ENCODE measurements around the gene CDK10. TPM values are rescaled to one million over a fixed set of nuclear protein-coding genes. Genes with fewer than 3 reads are reported as not detected.
A peak's percentile ranks its signal among the peaks of the same experiment; 100 is the strongest.

Gene CDK10
- total RNA-seq, 1 donor from 2014 or later, result 76.1 TPM

DNA sequence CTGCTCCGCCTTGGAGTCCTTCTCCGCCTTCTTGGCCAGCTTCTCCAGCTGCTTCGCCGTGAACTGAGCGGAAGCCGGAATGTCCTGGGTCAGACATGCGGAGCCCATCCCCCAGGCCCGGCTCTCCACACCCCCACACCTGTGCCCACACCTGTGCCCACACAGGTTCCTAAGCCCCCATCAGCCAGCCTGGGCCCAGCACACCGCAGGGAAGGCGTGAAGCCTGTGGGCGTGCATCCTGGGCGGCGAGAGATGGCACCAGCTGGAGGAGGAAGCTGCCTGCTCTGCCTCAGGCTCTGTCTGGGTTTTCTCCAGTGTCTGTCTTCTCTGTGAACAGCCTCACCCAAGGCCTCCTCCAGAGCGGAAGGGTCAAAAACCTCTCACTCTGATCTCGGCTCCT is 34.9 kb upstream of the CDK10 start:
- no peak for TF ChIP-seq CTCF (IDR thresholded peaks at IDR 0.05)
- ATAC-seq (ENCODE audit: low read depth) (no peak), DNase-seq (no peak)
- ChIA-PET CTCF (no interaction called here), POLR2A (no interaction called here)
- Mint-ChIP-seq H3K9me3 (no peaks in the 10 kb centered on the region), H3K4me1 (peaks cover 21% of the 10 kb centered on the region), H3K4me3 (no peak overlapping the region), H3K27me3 (no peaks in the 10 kb centered on the region), H3K27ac (no peak overlapping the region), H3K36me3 (ENCODE audit: low read depth) (peaks cover 35% of the 10 kb centered on the region)
- intact Hi-C loops (cut with micrococcal nuclease), result no loop called here

GRCh38 chr16:89653656-89654295 is 32.7 kb upstream of the CDK10 start:
- Mint-ChIP-seq H3K36me3 (ENCODE audit: low read depth) (peaks cover 28% of the 10 kb centered on the region), H3K27me3 (no peaks in the 10 kb centered on the region), H3K9me3 (no peaks in the 10 kb centered on the region), H3K4me3 (peak overlapping the region; percentile 47), H3K27ac (no peak overlapping the region), H3K4me1 (peaks cover 32% of the 10 kb centered on the region)
- CTCF ChIA-PET, result no interaction called here
- no peak for TF ChIP-seq CTCF (IDR thresholded peaks at IDR 0.05)
- no peak for DNase-seq
- no peak for ATAC-seq (ENCODE audit: low read depth)
- POLR2A ChIA-PET, result no interaction called here
- intact Hi-C loops (cut with micrococcal nuclease), result no loop called here

GRCh38 chr16:89655062-89655643 is 31.3 kb upstream of the CDK10 start:
- Mint-ChIP-seq H3K27me3 (no peaks in the 10 kb centered on the region), H3K36me3 (ENCODE audit: low read depth) (peaks cover 15% of the 10 kb centered on the region), H3K4me1 (peaks cover 33% of the 10 kb centered on the region), H3K27ac (no peak overlapping the region), H3K4me3 (peak overlapping the region; percentile 85), H3K9me3 (no peaks in the 10 kb centered on the region)
- intact Hi-C loops (cut with micrococcal nuclease), result loop anchor here (5.0 kb wide), 1 partner anchor 162 kb away; the partner anchor contains the start of gene FANCA
- TF ChIP-seq CTCF (IDR thresholded peaks at IDR 0.05), result no peak
- ATAC-seq (ENCODE audit: low read depth) (no peak), DNase-seq (no peak)
- CTCF ChIA-PET, result no interaction called here
- POLR2A ChIA-PET, result no interaction called here

DNA sequence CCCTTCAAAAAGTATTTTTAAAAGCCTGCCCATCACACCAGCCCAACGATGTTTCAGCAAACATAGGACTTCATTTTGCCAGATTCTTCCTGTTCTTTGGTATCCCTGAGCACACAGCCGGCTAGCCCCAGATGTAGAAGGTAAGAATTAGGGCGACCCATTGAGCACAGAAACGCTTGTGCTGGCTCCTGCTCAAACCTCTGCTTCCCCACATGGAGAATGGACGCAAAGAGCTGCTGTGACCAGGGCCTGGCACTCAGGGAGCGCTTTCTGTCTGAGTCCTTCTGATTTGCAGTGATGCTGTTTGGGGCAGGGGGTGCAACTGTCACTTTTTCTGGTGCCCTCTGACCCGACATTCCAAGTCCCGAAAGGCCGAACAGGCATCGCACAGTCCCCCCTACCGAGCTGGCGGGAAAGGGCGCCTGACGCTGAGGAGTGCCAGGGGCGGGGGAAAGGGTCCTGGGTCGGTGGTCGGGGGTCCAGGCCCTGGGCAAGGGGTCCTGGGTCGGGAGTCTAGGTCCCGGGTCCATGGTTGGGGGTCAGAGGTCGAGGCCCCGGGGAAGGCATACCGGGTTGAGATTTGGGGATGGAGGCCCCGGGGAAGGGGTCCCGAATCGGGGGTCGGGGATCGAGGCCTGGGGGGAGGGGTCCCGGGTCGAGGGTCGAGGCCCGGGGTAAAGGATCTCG is 29.9 kb upstream of the CDK10 start:
- ChIA-PET CTCF (interaction anchor here (0.9 kb wide), 1 partner anchor 43 kb away, joined by 3 read pairs; no protein-coding TSS in a partner anchor), POLR2A (interaction anchor here (0.5 to 1.5 kb wide), 9 partner anchors 21 to 409 kb away, joined by 3 to 14 read pairs (median 3); partner anchors contain the start of genes CDK10 and TCF25)
- Mint-ChIP-seq H3K4me3 (peak overlapping the region; percentile 85), H3K27ac (peak overlapping the region; percentile 71), H3K4me1 (peaks cover 33% of the 10 kb centered on the region), H3K9me3 (no peaks in the 10 kb centered on the region), H3K27me3 (no peaks in the 10 kb centered on the region), H3K36me3 (ENCODE audit: low read depth) (peaks cover 15% of the 10 kb centered on the region)
- TF ChIP-seq CTCF (IDR thresholded peaks at IDR 0.05), result no peak
- ATAC-seq (ENCODE audit: low read depth), result no peak
- DNase-seq, result no peak
- intact Hi-C loops (cut with micrococcal nuclease), result loop anchor here (1.0 to 5.0 kb wide), 4 partner anchors 45 to 218 kb away; partner anchors contain the start of genes FANCA, SPATA2L and SPIRE2
